Cardiac muscle cell (in vitro differentiated cells and primary cell): ENCODE data around the gene SIDT1. TPM values are rescaled to one million over a fixed set of nuclear protein-coding genes. Genes with fewer than 3 reads are reported as not detected.

Source experiments
- DNase-seq, 2 donors: peaks; one replicate each; pipeline versions ENCODE4 v3.0.0 to v3.0.0-alpha.2; 2010 to 2017; ENCODE audit warnings: low read depth in 1 of 2, low spot score in 1 of 2
- H3K27ac ChIP-seq: fragments of 200-600 bp; sonication (generic); 2 replicates; pipeline ENCODE4 v1.5.1; 2016
- H3K27me3 ChIP-seq: fragments of 200-600 bp; sonication (generic); 2 replicates; pipeline ENCODE4 v1.6.0; 2016; ENCODE audit warnings: control low read depth
- H3K36me3 ChIP-seq: fragments of 200-600 bp; sonication (generic); 2 replicates; pipeline ENCODE4 v1.5.1; 2016; ENCODE audit warnings: control low read depth
- H3K4me1 ChIP-seq: fragments of 200-600 bp; sonication (generic); 2 replicates; pipeline ENCODE4 v1.8.1; 2017; ENCODE audit warnings: low read depth, mild to moderate bottlenecking, mixed run types
- H3K4me3 ChIP-seq: fragments of 200-600 bp; sonication (generic); 2 replicates; pipeline ENCODE4 v1.5.1; 2016; ENCODE audit warnings: mild to moderate bottlenecking
- H3K9me3 ChIP-seq: fragments of 200-600 bp; sonication (generic); 2 replicates; pipeline ENCODE4 v1.5.1; 2017; ENCODE audit warnings: low read depth, mild to moderate bottlenecking, control low read depth
- polyA plus RNA-seq: library from polyadenylated mRNA; unstranded; fragments of >200 nt; fragmentation: Nextera tagmentation; extraction: Ambion mirVana; gene quantifications from 2 replicates; pipeline ENCODE4 v1.2.1, GENCODE V29; 2016
- total RNA-seq: library from RNA; depleted of rRNA; stranded (reverse); fragments of >200 nt; gene quantifications from 2 replicates; pipeline ENCODE4 v1.2.3, GENCODE V29; 2016
- TF ChIP-seq, protein P1 (sequence below): IDR thresholded peaks from 2 replicates; pipeline ENCODE4 v1.5.1; 2012; ENCODE audit warnings: low read depth, mild to moderate bottlenecking, low read length

SIDT1 gene
- total and polyA plus RNA-seq, 2 experiments from 2014 or later, result 0.32 TPM; not detected in 1

DNA sequence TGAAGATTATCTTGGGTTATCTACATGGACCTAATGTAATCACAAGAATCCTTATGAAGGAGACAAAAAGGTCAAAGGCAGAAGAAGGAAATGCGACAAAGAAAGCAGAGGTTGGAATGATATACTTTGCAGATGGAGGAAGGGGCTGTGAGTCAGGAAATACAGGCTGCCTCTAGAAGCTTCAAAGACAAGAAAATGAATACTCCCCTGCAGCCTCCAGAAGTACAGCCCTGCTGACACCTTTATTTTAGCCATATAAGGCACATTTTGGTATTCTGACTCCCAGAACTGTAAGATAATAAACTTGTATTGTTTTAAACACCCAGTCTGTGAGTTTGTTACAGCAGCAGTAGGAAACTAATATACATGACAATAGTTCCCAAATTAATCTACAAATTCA is 58.6 kb downstream of the SIDT1 start:
- Histone ChIP-seq H3K9me3 (no peaks in the 10 kb centered on the region), H3K4me1 (no peaks in the 10 kb centered on the region), H3K27me3 (no peaks in the 10 kb centered on the region), H3K4me3 (no peak overlapping the region), H3K27ac (no peak overlapping the region), H3K36me3 (no peaks in the 10 kb centered on the region)
- DNase-seq, result no peak
- TF ChIP-seq, protein P1, sequence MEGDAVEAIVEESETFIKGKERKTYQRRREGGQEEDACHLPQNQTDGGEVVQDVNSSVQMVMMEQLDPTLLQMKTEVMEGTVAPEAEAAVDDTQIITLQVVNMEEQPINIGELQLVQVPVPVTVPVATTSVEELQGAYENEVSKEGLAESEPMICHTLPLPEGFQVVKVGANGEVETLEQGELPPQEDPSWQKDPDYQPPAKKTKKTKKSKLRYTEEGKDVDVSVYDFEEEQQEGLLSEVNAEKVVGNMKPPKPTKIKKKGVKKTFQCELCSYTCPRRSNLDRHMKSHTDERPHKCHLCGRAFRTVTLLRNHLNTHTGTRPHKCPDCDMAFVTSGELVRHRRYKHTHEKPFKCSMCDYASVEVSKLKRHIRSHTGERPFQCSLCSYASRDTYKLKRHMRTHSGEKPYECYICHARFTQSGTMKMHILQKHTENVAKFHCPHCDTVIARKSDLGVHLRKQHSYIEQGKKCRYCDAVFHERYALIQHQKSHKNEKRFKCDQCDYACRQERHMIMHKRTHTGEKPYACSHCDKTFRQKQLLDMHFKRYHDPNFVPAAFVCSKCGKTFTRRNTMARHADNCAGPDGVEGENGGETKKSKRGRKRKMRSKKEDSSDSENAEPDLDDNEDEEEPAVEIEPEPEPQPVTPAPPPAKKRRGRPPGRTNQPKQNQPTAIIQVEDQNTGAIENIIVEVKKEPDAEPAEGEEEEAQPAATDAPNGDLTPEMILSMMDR, result no peak

DNA sequence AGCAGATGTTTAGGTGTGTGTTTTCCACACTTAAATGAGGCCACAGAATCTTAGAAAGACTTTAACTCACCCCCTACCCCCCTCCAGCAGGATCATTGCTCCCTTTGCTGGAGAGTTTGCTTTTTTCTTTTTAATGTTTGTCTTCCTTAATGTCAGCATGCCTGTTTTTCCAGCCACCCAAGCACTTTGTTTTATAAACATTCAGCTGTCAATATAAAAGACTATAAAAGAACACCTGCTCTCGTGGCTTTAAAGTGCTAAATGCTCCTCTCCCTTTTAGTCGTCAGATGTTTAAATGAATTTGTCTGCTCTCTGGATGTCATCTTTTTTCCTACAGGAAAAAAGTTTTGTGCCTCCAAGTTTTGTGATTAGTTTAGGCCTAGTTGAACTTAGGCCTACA is 61.7 kb downstream of the SIDT1 start:
- DNase-seq, result no peak
- TF ChIP-seq, protein P1, result no peak
- H3K27me3 ChIP-seq, result no peaks in the 10 kb centered on the region
- no peaks in the 10 kb centered on the region for H3K36me3 ChIP-seq
- H3K9me3 ChIP-seq, result no peaks in the 10 kb centered on the region
- no peaks in the 10 kb centered on the region for H3K4me1 ChIP-seq
- no peak overlapping the region for H3K4me3 ChIP-seq
- no peak overlapping the region for H3K27ac ChIP-seq

DNA sequence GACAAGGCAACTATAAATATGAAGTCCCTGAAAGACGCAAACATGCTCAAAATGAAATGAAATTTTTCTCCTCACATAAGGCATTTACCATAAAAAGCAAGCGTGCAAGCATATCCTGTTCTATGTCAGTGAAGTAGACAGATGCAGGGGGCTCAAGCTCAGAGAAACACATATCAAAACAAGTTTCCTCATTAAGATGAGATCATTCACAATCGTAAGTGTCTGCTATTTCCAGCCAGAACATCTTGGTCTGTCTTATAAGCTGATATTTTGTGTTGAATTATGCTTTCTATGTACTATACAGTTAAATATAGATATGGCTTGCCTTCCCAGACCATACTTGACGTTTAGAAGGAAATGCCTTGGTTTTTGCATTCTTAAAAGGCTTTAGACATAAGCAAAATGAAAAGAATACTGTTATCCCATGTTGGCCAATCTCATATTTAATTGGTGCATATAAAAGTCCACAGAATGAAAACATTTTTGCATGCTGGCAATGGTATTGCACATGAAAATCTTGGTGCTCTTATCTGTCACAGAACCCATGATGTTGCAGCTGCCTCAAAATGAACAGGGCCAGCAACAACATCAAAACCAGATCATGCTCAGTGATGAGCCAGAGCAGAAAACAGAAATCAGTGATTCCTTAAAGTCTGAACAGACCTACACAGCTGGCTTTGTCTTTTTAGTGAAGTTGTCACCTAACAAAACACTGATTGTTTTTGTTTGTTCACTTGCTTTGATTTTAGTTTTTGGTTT is 65.4 kb downstream of the SIDT1 start:
- Histone ChIP-seq H3K9me3 (no peaks in the 10 kb centered on the region), H3K4me3 (no peak overlapping the region), H3K27ac (no peak overlapping the region), H3K36me3 (no peaks in the 10 kb centered on the region), H3K27me3 (no peaks in the 10 kb centered on the region), H3K4me1 (no peaks in the 10 kb centered on the region)
- TF ChIP-seq, protein P1, result no peak
- no peak for DNase-seq

DNA sequence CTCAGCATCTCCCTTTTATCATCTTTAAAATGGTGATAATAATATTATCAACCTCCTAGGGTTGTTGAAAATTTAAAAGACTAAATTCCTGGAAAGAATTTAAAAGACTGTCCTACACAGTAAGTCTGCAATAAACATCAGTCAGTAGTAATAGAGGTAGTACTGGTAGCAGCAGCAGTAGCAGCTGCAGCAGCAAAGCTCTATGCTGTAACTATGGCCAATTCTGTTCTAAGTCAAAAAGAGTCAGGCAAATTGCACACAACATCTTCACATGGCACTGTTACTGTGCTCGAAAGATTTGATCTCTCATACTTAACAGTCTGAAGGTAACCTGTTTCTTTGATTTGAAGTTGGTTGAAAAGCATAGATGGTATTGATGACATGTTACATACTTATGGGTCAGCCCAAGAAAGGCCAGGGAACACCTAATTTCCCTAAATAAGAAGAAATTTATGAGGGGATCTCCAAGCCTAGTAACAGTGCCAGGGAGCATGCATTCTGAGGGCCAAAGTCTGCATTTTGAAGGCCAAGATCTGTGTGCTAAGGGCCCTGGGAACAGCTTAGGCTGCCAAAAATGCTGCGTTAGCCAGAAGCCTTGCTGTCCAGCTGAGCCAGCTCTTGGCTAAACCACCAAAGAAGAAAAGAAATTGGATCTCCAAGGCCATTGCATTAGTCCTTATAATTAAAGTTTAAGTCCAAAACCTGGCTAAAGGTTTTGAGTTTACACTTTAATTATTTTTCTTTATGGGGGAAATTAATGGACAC is 68.2 kb downstream of the SIDT1 start:
- Histone ChIP-seq H3K36me3 (no peaks in the 10 kb centered on the region), H3K4me3 (no peak overlapping the region), H3K4me1 (no peaks in the 10 kb centered on the region), H3K9me3 (no peaks in the 10 kb centered on the region), H3K27ac (no peak overlapping the region), H3K27me3 (no peaks in the 10 kb centered on the region)
- TF ChIP-seq, protein P1, result no peak
- no peak for DNase-seq

DNA sequence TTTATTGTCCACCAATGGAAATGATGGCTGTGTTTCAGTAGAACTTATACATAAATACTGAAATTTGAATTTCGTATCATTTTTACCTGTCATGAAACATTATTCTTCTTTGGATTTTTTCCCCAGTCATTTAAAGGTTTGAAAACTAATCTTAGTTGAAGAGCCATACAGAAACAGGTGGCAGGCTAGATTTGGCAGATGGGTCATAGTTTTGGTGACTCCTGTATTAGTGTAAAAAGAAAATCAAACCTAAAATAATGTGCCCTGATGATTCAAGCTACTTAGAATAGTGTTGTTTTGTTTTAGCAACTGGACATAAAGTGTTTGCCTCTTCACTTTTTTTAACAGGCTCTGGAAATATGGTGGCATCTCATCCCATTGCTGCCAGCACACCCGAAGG is 68.9 kb downstream of the SIDT1 start:
- TF ChIP-seq, protein P1, result no peak

More for the DNA sequence above, 68.9 kb downstream of the SIDT1 start:
- no peaks in the 10 kb centered on the region for H3K9me3 ChIP-seq
- no peak overlapping the region for H3K4me3 ChIP-seq
- no peak overlapping the region for H3K27ac ChIP-seq
- no peaks in the 10 kb centered on the region for H3K27me3 ChIP-seq
- DNase-seq, result no peak
- no peaks in the 10 kb centered on the region for H3K4me1 ChIP-seq
- no peaks in the 10 kb centered on the region for H3K36me3 ChIP-seq
